T47D (cell line): ENCODE measurements around the gene ACCSL.

ENCODE experiments used
- DNase-seq, 2 experiments: peaks; one replicate each; pipeline versions ENCODE4 v3.0.0 to v3.0.0-alpha.2; 2011 to 2012; ENCODE audit warnings: low read depth in 1 of 2, low spot score in 1 of 2
- JUND ChIP-seq: IDR thresholded peaks from 2 replicates; pipeline ENCODE4 v1.6.1; 2012; ENCODE audit warnings: low read depth
- in situ Hi-C: cut with HindIII; loops from 2 replicates; pipeline ENCODE4 v1.10.0; 2016; ENCODE audit warnings: low sequenced_read_pairs, low pct_unique_long_range_greater_than_20kb

ACCSL gene

DNA sequence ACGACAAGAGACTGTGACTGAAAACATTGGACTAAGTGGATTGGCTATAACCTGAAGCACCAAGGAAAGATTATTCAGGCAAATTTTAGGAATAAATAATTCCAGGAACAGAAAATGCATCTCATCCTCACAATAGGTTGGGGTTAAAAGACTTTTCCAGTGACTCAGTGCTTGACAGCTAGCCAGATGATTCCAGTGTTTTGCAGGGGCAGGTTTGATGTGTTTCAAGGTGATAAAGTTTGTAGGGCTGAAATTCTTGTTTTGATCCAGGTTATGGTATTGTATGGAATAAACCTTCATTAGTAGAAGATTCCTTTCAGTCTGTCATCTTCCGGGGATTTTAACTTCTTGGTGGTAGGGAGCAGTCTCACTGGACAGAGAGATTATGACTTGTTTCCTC, 50.0 kb downstream of the ACCSL start:
- TF ChIP-seq JUND = no peak

DNA sequence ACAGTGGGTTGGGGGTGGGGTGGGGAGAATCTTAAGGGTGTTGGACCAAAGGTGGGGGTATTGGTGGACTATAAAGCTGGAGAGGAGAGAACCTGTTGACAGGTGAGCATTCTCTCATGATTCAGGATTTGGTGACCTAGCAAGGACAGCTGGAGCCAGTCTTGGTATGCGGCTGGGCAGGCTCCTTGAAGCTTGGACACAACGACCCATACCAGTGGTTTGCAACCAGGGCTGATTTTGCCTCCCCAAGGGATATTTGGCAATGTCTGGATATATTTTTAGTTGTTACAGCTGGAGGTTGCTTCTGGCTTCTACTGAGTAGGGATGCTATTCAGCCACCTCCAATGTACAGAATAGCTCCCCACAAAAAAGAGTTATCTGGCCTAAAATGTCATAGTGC, 53.3 kb downstream of the ACCSL start:
- in situ Hi-C loops = no loop called here

More for the DNA sequence above, 50.0 kb downstream of the ACCSL start:
- in situ Hi-C loops = no loop called here
- DNase-seq = no peak

DNA sequence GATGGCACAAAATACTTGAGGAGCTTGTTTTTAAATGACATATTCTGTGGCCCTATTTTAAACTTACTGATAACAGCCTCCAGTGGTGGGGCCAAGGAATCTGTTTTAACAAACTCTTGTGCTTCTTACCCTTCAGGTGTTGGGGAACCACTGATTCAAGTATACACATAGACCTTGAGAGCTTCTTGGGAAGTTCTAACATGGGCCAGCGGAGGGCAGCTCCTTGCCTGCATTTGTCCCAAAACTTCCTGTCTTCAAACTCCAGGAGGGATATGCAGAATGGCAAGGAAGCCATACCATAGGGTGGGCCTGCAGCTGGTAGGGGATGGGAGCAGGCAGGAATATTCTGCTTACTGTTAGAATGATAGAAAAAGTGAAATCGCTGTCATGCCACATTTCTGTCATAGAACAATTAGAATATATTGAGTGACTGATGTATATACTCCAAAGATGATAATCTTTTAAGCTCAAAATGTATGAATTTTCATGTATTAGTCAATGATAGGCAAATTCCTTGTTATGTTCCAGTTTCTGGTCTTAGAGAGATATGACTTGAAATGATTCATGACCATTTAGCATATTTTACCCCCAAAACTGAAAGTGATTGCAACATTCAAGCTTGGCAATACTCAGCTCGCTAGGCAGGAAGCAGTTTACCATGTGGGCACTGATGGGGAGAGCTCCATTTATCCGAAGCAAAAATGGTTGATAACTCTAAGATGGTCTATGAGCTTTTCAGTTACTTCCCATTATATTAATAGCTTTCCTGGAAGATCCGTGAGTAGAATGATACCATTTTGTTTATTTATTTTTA, 56.9 kb downstream of the ACCSL start:
- in situ Hi-C loops = no loop called here
- DNase-seq = peak in 1 of 2 experiments; percentile 39
- no peak for TF ChIP-seq JUND

More for the DNA sequence above, 53.3 kb downstream of the ACCSL start:
- no peak for TF ChIP-seq JUND
- DNase-seq = peak in 1 of 2 experiments; percentile 18

DNA sequence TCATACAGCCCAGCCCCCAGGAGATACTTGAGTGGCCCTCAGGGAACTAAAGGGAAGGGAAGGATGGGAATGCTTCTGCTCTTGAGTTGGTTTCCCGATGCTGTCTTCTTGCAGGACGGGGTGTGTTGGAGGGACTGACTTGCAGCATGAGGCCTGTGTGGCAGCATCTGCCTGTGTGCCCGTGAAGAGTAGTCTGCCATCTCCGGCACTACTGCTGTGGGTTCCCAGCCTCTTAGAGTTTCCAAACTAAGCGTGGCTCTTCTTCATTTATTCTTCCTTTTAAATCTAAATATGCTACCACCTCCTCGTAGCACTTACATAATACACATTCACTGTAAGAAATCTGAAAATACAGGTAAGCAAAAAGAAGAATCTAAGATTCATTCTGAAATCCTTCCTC, 60.5 kb downstream of the ACCSL start:
- no peak for TF ChIP-seq JUND
- DNase-seq = no peak
- in situ Hi-C loops = no loop called here
